GM21381 (cell line): ENCODE measurements around the gene ZNF280C.
A peak's percentile ranks its signal among the peaks of the same experiment; 100 is the strongest.
"Not testable (repeated sequence)": the region's sequence is repeated elsewhere in the genome, so short reads cannot be mapped to it uniquely, and the experiment has no call there.

Experiments used
- ATAC-seq: cut with Tn5 transposase; IDR thresholded peaks from one replicate; pipeline ENCODE4 v1.9.1; 2021; ENCODE audit warnings: mild to moderate bottlenecking, moderate library complexity; ENCODE audit not compliant: unreplicated experiment

Gene ZNF280C

GRCh38 chrX:130268449-130269170, at the start of gene ZNF280C:
ZNF280C (minus strand) TSS chrX:130268899; CDS start chrX:130260449, 8,450 bp downstream.
- peak; percentile 87 for ATAC-seq

GRCh38 chrX:130304587-130305368, 36.1 kb upstream of the ZNF280C start:
- ATAC-seq: no peak

GRCh38 chrX:130301977-130302376, 33.3 kb upstream of the ZNF280C start:
- ATAC-seq: no peak

GRCh38 chrX:130301405-130301804, 32.7 kb upstream of the ZNF280C start:
- ATAC-seq: no peak

GRCh38 chrX:130300010-130300282, 31.2 kb upstream of the ZNF280C start:
- no peak for ATAC-seq

- ATAC-seq: no peak
These were observed 30.7 kb upstream of the ZNF280C start for GRCh38 chrX:130299279-130300009.

- no peak for ATAC-seq
These were observed 28.0 kb upstream of the ZNF280C start for GRCh38 chrX:130296743-130297142.

- no peak for ATAC-seq
These were observed 27.6 kb upstream of the ZNF280C start for GRCh38 chrX:130296297-130296678.

GRCh38 chrX:130295519-130296296, 27.0 kb upstream of the ZNF280C start:
- ATAC-seq: no peak

- ATAC-seq: no peak
These were observed 18.5 kb upstream of the ZNF280C start for GRCh38 chrX:130287071-130287770.

- no peak for ATAC-seq
These were observed 17.0 kb upstream of the ZNF280C start for GRCh38 chrX:130285710-130286109.

GRCh38 chrX:130285069-130285620, 16.4 kb upstream of the ZNF280C start:
- ATAC-seq: no peak

GRCh38 chrX:130282151-130282550, 13.5 kb upstream of the ZNF280C start:
- no peak for ATAC-seq

GRCh38 chrX:130280901-130281300, 12.2 kb upstream of the ZNF280C start:
- no peak for ATAC-seq

GRCh38 chrX:130272253-130272652, 3.6 kb upstream of the ZNF280C start:
- not testable (repeated sequence) for ATAC-seq

GRCh38 chrX:130269391-130269790, 692 bp upstream of the ZNF280C start:
- ATAC-seq: not testable (repeated sequence)

- ATAC-seq: peak; percentile 6
These were observed 697 bp downstream of the ZNF280C start for GRCh38 chrX:130267956-130268448.

GRCh38 chrX:130264573-130264972, 4.1 kb downstream of the ZNF280C start:
- ATAC-seq: no peak

- ATAC-seq: no peak
These were observed 5.7 kb downstream of the ZNF280C start for GRCh38 chrX:130263016-130263415.

- no peak for ATAC-seq
These were observed 6.5 kb downstream of the ZNF280C start for GRCh38 chrX:130262231-130262630.
